HepG2 (cell line): ENCODE measurements around the gene KRT27. TPM values are rescaled to one million over a fixed set of nuclear protein-coding genes. Genes with fewer than 3 reads are reported as not detected.

Source experiments
- ATAC-seq: fragments of 200-7000 bp; cut with Tn5 transposase; 3 replicates; pipeline ENCODE4 v1.9.1; 2020; ENCODE audit warnings: mild to moderate bottlenecking, moderate library complexity
- BruUV-seq: library from RNA; stranded (reverse); fragments of 400-500 nt; replicated peaks from 2 replicates; lab custom pipeline; 2021; lab: Mats Ljungman, UMichigan
- CTCF ChIA-PET: fragments of 300-600 bp; formaldehyde crosslinking; extraction: SDS; loops from one replicate; lab custom pipeline; 2021; ENCODE audit warnings: low total read pairs, inconsistent platforms, low intra/inter-chr PET ratio; lab: Yijun Ruan, JAX
- POLR2A ChIA-PET: fragments of 350-600 bp; sonication (Branson Sonifier 250); formaldehyde crosslinking; loops from one replicate; lab custom pipeline; 2020; ENCODE audit warnings: antibody characterized with exemption, inconsistent platforms; lab: Yijun Ruan, JAX
- DNase-seq: peaks from one replicate; pipeline ENCODE4 v3.0.0-alpha.2; 2015; ENCODE audit warnings: low spot score
- FAIRE-seq: peaks from 3 replicates; lab custom pipeline; 2011; peaks lifted over from hg19 to GRCh38; lab: Jason Lieb, UNC
- H2AFZ ChIP-seq: one replicate; pipeline ENCODE4 v1.6.1; 2011; ENCODE audit warnings: low read length, inconsistent platforms
- H3K27ac ChIP-seq: fragments of 300-600 bp; 3 replicates; pipeline ENCODE4 v1.8.0; 2011; ENCODE audit warnings: mixed run types, mild to moderate bottlenecking, mixed read lengths, low read length, inconsistent platforms; ENCODE audit not compliant: insufficient read depth; ENCODE audit errors: extremely low read length
- H3K27me3 ChIP-seq, 2 experiments: fragments of 200-600 bp in 1 of 2; 2 replicates in 1 of 2; 3 replicates in 1 of 2; pipeline versions ENCODE4 v1.6.0 to v1.8.0; 2011; ENCODE audit warnings: low read length in 2 of 2, mild to moderate bottlenecking in 2 of 2, moderate library complexity in 2 of 2, inconsistent platforms in 1 of 2; ENCODE audit not compliant: insufficient read depth in 2 of 2, control insufficient read depth in 1 of 2
- H3K36me3 ChIP-seq, 2 experiments: fragments of 200-600 bp in 1 of 2; replicated peaks in 1 of 2; 2 replicates in 1 of 2; 3 replicates in 1 of 2; pipeline versions ENCODE4 v1.5.1 to v1.8.0; 2011; ENCODE audit warnings: low read length in 2 of 2, inconsistent platforms in 1 of 2; ENCODE audit not compliant: insufficient read depth in 2 of 2, control insufficient read depth in 1 of 2
- H3K4me1 ChIP-seq: 2 replicates; pipeline ENCODE4 v1.5.1; 2012; ENCODE audit warnings: low read length, inconsistent platforms; ENCODE audit not compliant: insufficient read depth
- H3K4me2 ChIP-seq: 2 replicates; pipeline ENCODE4 v1.6.0; 2011; ENCODE audit warnings: low read depth, low read length, inconsistent platforms
- H3K4me3 ChIP-seq, 3 experiments: fragments of 200-600 bp in 1 of 3; sonication (generic), shearing (Covaris generic) in 1 of 3; replicated peaks in 1 of 3; 2 replicates each; pipeline ENCODE4 v1.5.1; 2011 to 2016; ENCODE audit warnings: low read length in 3 of 3, inconsistent platforms in 2 of 3, low read depth in 2 of 3, mild to moderate bottlenecking in 2 of 3, control low read depth in 1 of 3, mixed read lengths in 1 of 3; ENCODE audit not compliant: insufficient read depth in 1 of 3
- H3K79me2 ChIP-seq: one replicate; pipeline ENCODE4 v1.6.1; 2011; ENCODE audit warnings: low read length, inconsistent platforms; ENCODE audit not compliant: insufficient read depth
- H3K9ac ChIP-seq: 2 replicates; pipeline ENCODE4 v1.6.0; 2011; ENCODE audit warnings: mild to moderate bottlenecking, low read depth, low read length, inconsistent platforms; ENCODE audit not compliant: insufficient read depth
- H3K9me3 ChIP-seq: 2 replicates; pipeline ENCODE4 v1.5.1; 2012; ENCODE audit warnings: mild to moderate bottlenecking, low read length
- H4K20me1 ChIP-seq: 2 replicates; pipeline ENCODE4 v1.6.0; 2011; ENCODE audit warnings: inconsistent platforms, mild to moderate bottlenecking, low read length, moderate library complexity; ENCODE audit not compliant: insufficient read depth
- DDIT3 ChIP-seq: sonication (generic); formaldehyde crosslinking; IDR thresholded peaks from 2 replicates; pipeline ENCODE4 v1.4.0; 2020; ENCODE audit warnings: mild to moderate bottlenecking, missing genetic modification reagents
- FLYWCH1 ChIP-seq: sonication (generic); formaldehyde crosslinking; IDR thresholded peaks from 2 replicates; pipeline ENCODE4 v1.8.1; 2023; ENCODE audit warnings: mild to moderate bottlenecking, missing genetic modification reagents
- GABPB1 ChIP-seq: IDR thresholded peaks from 2 replicates; pipeline ENCODE4 v1.6.1; 2016; ENCODE audit warnings: mild to moderate bottlenecking, missing genetic modification reagents, moderate library complexity, missing compliant biosample characterization
- MED13 ChIP-seq: sonication (generic); formaldehyde crosslinking; IDR thresholded peaks from 2 replicates; pipeline ENCODE4 v1.5.0; 2020; ENCODE audit warnings: missing genetic modification reagents
- POGZ ChIP-seq: sonication (generic); formaldehyde crosslinking; IDR thresholded peaks from 2 replicates; pipeline ENCODE4 v1.4.0; 2020; ENCODE audit warnings: mild to moderate bottlenecking, missing genetic modification reagents
- RAD21 ChIP-seq: fragments of 450-650 bp; formaldehyde crosslinking; IDR thresholded peaks from 2 replicates; pipeline ENCODE4 v1.5.0; 2020; ENCODE audit warnings: mild to moderate bottlenecking
- RFX1 ChIP-seq: fragments of 450-650 bp; IDR thresholded peaks from 2 replicates; pipeline ENCODE4 v1.6.1; 2017
- SMAD3 ChIP-seq: sonication (generic); formaldehyde crosslinking; IDR thresholded peaks from 2 replicates; pipeline ENCODE4 v1.4.0; 2020; ENCODE audit warnings: missing genetic modification reagents
- ZFP37 ChIP-seq: sonication (generic); formaldehyde crosslinking; IDR thresholded peaks from 2 replicates; pipeline ENCODE4 v1.4.0; 2020; ENCODE audit warnings: missing genetic modification reagents, borderline replicate concordance
- ZKSCAN8 ChIP-seq: IDR thresholded peaks from 2 replicates; pipeline ENCODE4 v1.6.1; 2016; ENCODE audit warnings: borderline replicate concordance, missing genetic modification reagents, missing compliant biosample characterization
- ZNF17 ChIP-seq: sonication (generic); formaldehyde crosslinking; IDR thresholded peaks from 2 replicates; pipeline ENCODE4 v1.5.0; 2020; ENCODE audit warnings: mild to moderate bottlenecking, missing genetic modification reagents
- ZNF264 ChIP-seq: sonication (generic); formaldehyde crosslinking; IDR thresholded peaks from 2 replicates; pipeline ENCODE4 v1.4.0; 2020; ENCODE audit warnings: missing genetic modification reagents
- ZNF3 ChIP-seq: IDR thresholded peaks from 2 replicates; pipeline ENCODE4 v1.7.0; 2017; ENCODE audit warnings: inconsistent platforms
- ZNF382 ChIP-seq: sonication (generic); formaldehyde crosslinking; IDR thresholded peaks from 2 replicates; pipeline ENCODE4 v1.5.0; 2020; ENCODE audit warnings: missing genetic modification reagents, mild to moderate bottlenecking, borderline replicate concordance
- ZNF556 ChIP-seq: sonication (generic); formaldehyde crosslinking; IDR thresholded peaks from 2 replicates; pipeline ENCODE4 v1.4.0; 2020; ENCODE audit warnings: mild to moderate bottlenecking, missing genetic modification reagents, borderline replicate concordance
- ZNF629 ChIP-seq: sonication (generic); formaldehyde crosslinking; conservative IDR thresholded peaks from 2 replicates; pipeline ENCODE4 v1.5.0; 2020; ENCODE audit warnings: missing genetic modification reagents
- ZNF687 ChIP-seq: sonication (generic); formaldehyde crosslinking; IDR thresholded peaks from 2 replicates; pipeline ENCODE4 v1.5.1; 2020; ENCODE audit warnings: mild to moderate bottlenecking, missing genetic modification reagents, moderate library complexity
- ZNF720 ChIP-seq: sonication (generic); formaldehyde crosslinking; IDR thresholded peaks from 2 replicates; pipeline ENCODE4 v1.4.0; 2020; ENCODE audit warnings: missing genetic modification reagents
- ZNF772 ChIP-seq: sonication (generic); formaldehyde crosslinking; IDR thresholded peaks from 2 replicates; pipeline ENCODE4 v1.5.0; 2020; ENCODE audit warnings: mild to moderate bottlenecking, missing genetic modification reagents
- ZNF777 ChIP-seq: sonication (generic); formaldehyde crosslinking; IDR thresholded peaks from 2 replicates; pipeline ENCODE4 v1.4.0; 2020; ENCODE audit warnings: missing genetic modification reagents
- WGBS: methylation state at CpG from one replicate; pipeline ENCODE4 v1.1.6; 2017; ENCODE audit warnings: low lambda C conversion rate; 5-methylcytosine and 5-hydroxymethylcytosine counted together
- in situ Hi-C: cut with HindIII; loops from 2 replicates; pipeline ENCODE4 v1.10.0; 2017; ENCODE audit warnings: low pct_unique_long_range_greater_than_20kb; ENCODE audit not compliant: extremely low pct_ligation_motif_present
- intact Hi-C: fragments of 100-400 bp; cut with micrococcal nuclease; formaldehyde crosslinking; loops from one replicate; pipeline ENCODE4 v1.10.0; 2022; ENCODE audit not compliant: unreplicated experiment
- polyA plus RNA-seq, 8 experiments: library from polyadenylated mRNA; depleted of rRNA in 3 of 8; stranded (reverse) in 7 of 8; unstranded in 1 of 8; fragments of >200 nt; fragmentation: Illumina TruSeq in 4 of 8; extraction: Trizol in 4 of 8; gene quantifications; 2 replicates each; pipeline versions ENCODE4 v1.2.1 to v1.2.3, GENCODE V29; 2011 to 2016; ENCODE audit warnings: low read depth in 4 of 8, missing spikeins in 1 of 8, mixed read lengths in 1 of 8; ENCODE audit not compliant: insufficient read depth in 1 of 8
- total RNA-seq, 5 experiments: library from RNA; depleted of rRNA; stranded (reverse); fragments of >200 nt; fragmentation: Illumina TruSeq; extraction: Trizol; gene quantifications; 2 replicates each; pipeline ENCODE4 v1.2.3, GENCODE V29; 2016; ENCODE audit warnings: low read depth in 1 of 5

The KRT27 gene
- total and polyA plus RNA-seq, 2 of the 13 experiments (the other 11 are each of a cell fraction or from before 2014, with no cell fraction given): not detected

- ChIA-PET POLR2A (no interaction called here), CTCF (no interaction called here)
- ATAC-seq (no peak), DNase-seq (no peak), FAIRE-seq (no peak)
- H4K20me1 ChIP-seq: no peaks in the 10 kb centered on the region
- no peak overlapping the region for H2AFZ ChIP-seq
- intact Hi-C loops: loop anchor here (2.0 kb wide), 1 partner anchor 113 kb away; no protein-coding TSS in a partner anchor
- H3K4me1 ChIP-seq: no peaks in the 10 kb centered on the region
- H3K79me2 ChIP-seq: no peaks in the 10 kb centered on the region
- 18% methylated on average over 8 of the region's 8 CpGs for WGBS
- no peak overlapping the region for H3K9ac ChIP-seq
- H3K4me2 ChIP-seq: no peak overlapping the region
- in situ Hi-C loops: no loop called here
- H3K27ac ChIP-seq: no peak overlapping the region
- H3K27me3 ChIP-seq: no peaks in the 10 kb centered on the region
- H3K4me3 ChIP-seq: no peak overlapping the region
- no TSS peak for BruUV-seq
- no peaks in the 10 kb centered on the region for H3K36me3 ChIP-seq
- H3K9me3 ChIP-seq: no peaks in the 10 kb centered on the region
- TF ChIP-seq ZNF382 (CRISPR knock-in tag): no peak
- TF ChIP-seq ZNF720 (CRISPR knock-in tag): no peak
- no peak for TF ChIP-seq POGZ (CRISPR knock-in tag)
- TF ChIP-seq ZNF687 (CRISPR knock-in tag): no peak
- no peak for TF ChIP-seq RAD21 (CRISPR knock-in tag)
- TF ChIP-seq ZKSCAN8: no peak
- TF ChIP-seq MED13: no peak
- TF ChIP-seq RFX1: no peak
- no peak for TF ChIP-seq DDIT3 (CRISPR knock-in tag)
- TF ChIP-seq SMAD3: no peak
- TF ChIP-seq ZNF17 (CRISPR knock-in tag): no peak
- no peak for TF ChIP-seq GABPB1 (CRISPR knock-in tag)
- no peak for TF ChIP-seq ZNF629 (CRISPR knock-in tag)
- TF ChIP-seq FLYWCH1 (CRISPR knock-in tag): no peak
- TF ChIP-seq ZNF264 (CRISPR knock-in tag): no peak
- TF ChIP-seq ZNF777 (CRISPR knock-in tag): no peak
- TF ChIP-seq ZNF3 (CRISPR knock-in tag): no peak
- TF ChIP-seq ZFP37 (CRISPR knock-in tag): no peak
- no peak for TF ChIP-seq ZNF772 (CRISPR knock-in tag)
- no peak for TF ChIP-seq ZNF556
Measured at GRCh38 chr17:40727447-40728231, 54.7 kb downstream of the KRT27 start.
